COLO829 (cell line): Measurements from ENCODE around the gene UNC119.

Experiments used
- DNase-seq: peaks from one replicate; pipeline ENCODE4 v3.0.0; 2012; ENCODE audit warnings: low spot score

The UNC119 gene

GRCh38 chr17:28573040-28573380 lies 20.6 kb upstream of the UNC119 start:
- no peak for DNase-seq

- DNase-seq: no peak
These were observed 20.0 kb upstream of the UNC119 start for GRCh38 chr17:28572259-28573039.

GRCh38 chr17:28571361-28572122 lies 19.1 kb upstream of the UNC119 start, which contains the start of gene PIGS:
Gene PIGS, minus strand, starts transcription at chr17:28571524. Its CDS starts 28 bp downstream, at chr17:28571496.
- peak; percentile 95 for DNase-seq

GRCh38 chr17:28570716-28571360 lies 18.4 kb upstream of the UNC119 start:
- no peak for DNase-seq

GRCh38 chr17:28569446-28569845 lies 17.0 kb upstream of the UNC119 start:
- no peak for DNase-seq

GRCh38 chr17:28567604-28568003 lies 15.2 kb upstream of the UNC119 start:
- no peak for DNase-seq

GRCh38 chr17:28563475-28563874 lies 11.1 kb upstream of the UNC119 start:
- no peak for DNase-seq

- DNase-seq: no peak
These were observed 2.6 kb upstream of the UNC119 start for GRCh38 chr17:28555022-28555421.

GRCh38 chr17:28554565-28554964 lies 2.1 kb upstream of the UNC119 start:
- DNase-seq: no peak

- no peak for DNase-seq
These were observed 629 bp upstream of the UNC119 start for GRCh38 chr17:28553000-28553505.

- DNase-seq: peak; percentile 34
These were observed 826 bp downstream of the UNC119 start for GRCh38 chr17:28551421-28552175.

GRCh38 chr17:28550858-28551257 lies 1.6 kb downstream of the UNC119 start:
- no peak for DNase-seq

- DNase-seq: no peak
These were observed 2.9 kb downstream of the UNC119 start for GRCh38 chr17:28549236-28550132.

- DNase-seq: no peak
These were observed 3.9 kb downstream of the UNC119 start for GRCh38 chr17:28548417-28549130.

GRCh38 chr17:28547623-28548416 lies 4.6 kb downstream of the UNC119 start:
- peak; percentile 69 for DNase-seq

GRCh38 chr17:28547096-28547622 lies 5.3 kb downstream of the UNC119 start:
- no peak for DNase-seq

GRCh38 chr17:28545787-28546415 lies 6.5 kb downstream of the UNC119 start:
- DNase-seq: no peak

- no peak for DNase-seq
These were observed 7.3 kb downstream of the UNC119 start for GRCh38 chr17:28545141-28545503.
